Vagina (tissue), 2 donors: ENCODE measurements around the gene SLC46A3.

Source experiments
- CTCF ChIP-seq, 3 experiments: fragments of 450-650 bp in 2 of 3; fragments of 200-600 bp in 1 of 3; sonication (generic) in 1 of 3; IDR thresholded peaks; one replicate each; pipeline ENCODE4 v1.5.1; 2017 to 2019; ENCODE audit warnings: antibody characterized with exemption in 3 of 3, mild to moderate bottlenecking in 2 of 3, moderate library complexity in 2 of 3
- POLR2A ChIP-seq, 2 donors: fragments of 450-650 bp; IDR thresholded peaks; one replicate each; pipeline ENCODE4 v1.6.1; 2017; ENCODE audit warnings: antibody characterized with exemption in 2 of 2, mild to moderate bottlenecking in 2 of 2, moderate library complexity in 2 of 2

GRCh38 chr13:28684257-28684656, 34.5 kb downstream of the SLC46A3 start:
- TF ChIP-seq POLR2A (IDR thresholded peaks at IDR 0.05) (no peak), CTCF (IDR thresholded peaks at IDR 0.05) (no peak)
